Glutamatergic neuron (in vitro differentiated cells): ENCODE results near the gene EIF4EBP2. TPM values are rescaled to one million over a fixed set of nuclear protein-coding genes. Genes with fewer than 3 reads are reported as not detected.

ENCODE experiments used
- DNase-seq: peaks from one replicate; pipeline ENCODE4 v3.0.0; 2022
- H3K27ac Mint-ChIP-seq: one replicate; pipeline ENCODE4 v1.8.0; 2020; ENCODE audit warnings: mild to moderate bottlenecking, mixed read lengths, inconsistent platforms; ENCODE audit not compliant: unreplicated experiment
- H3K27me3 Mint-ChIP-seq: one replicate; pipeline ENCODE4 v1.8.0; 2020; ENCODE audit warnings: mild to moderate bottlenecking, moderate library complexity, mixed read lengths, inconsistent platforms; ENCODE audit not compliant: unreplicated experiment
- H3K36me3 Mint-ChIP-seq: one replicate; pipeline ENCODE4 v1.8.0; 2020; ENCODE audit warnings: mild to moderate bottlenecking, mixed read lengths, inconsistent platforms; ENCODE audit not compliant: unreplicated experiment
- H3K4me1 Mint-ChIP-seq: one replicate; pipeline ENCODE4 v1.8.0; 2020; ENCODE audit warnings: mild to moderate bottlenecking, low read depth, mixed read lengths, inconsistent platforms; ENCODE audit not compliant: unreplicated experiment
- H3K4me3 Mint-ChIP-seq: one replicate; pipeline ENCODE4 v1.8.0; 2020; ENCODE audit warnings: mild to moderate bottlenecking, mixed read lengths, inconsistent platforms; ENCODE audit not compliant: unreplicated experiment
- H3K9me3 Mint-ChIP-seq: one replicate; pipeline ENCODE4 v1.8.0; 2020; ENCODE audit warnings: mild to moderate bottlenecking, moderate library complexity, mixed read lengths, inconsistent platforms; ENCODE audit not compliant: unreplicated experiment
- CTCF ChIP-seq: fragments of 200-600 bp; sonication (generic); IDR thresholded peaks from one replicate; pipeline ENCODE4 v1.5.0; 2021; ENCODE audit not compliant: partially characterized antibody, unreplicated experiment
- total RNA-seq: library from RNA; stranded (reverse); fragmentation: NEBNext Ultra II Directional; extraction: Animal tissue kit (Norgen Biotek cat#: 25700); gene quantifications from one replicate; pipeline ENCODE4 v1.2.1, GENCODE V29; 2021; ENCODE audit not compliant: unreplicated experiment

EIF4EBP2 gene
- total RNA-seq, 1 donor from 2014 or later = 130 TPM

- DNase-seq = no peak
- Mint-ChIP-seq H3K4me3 (no peak overlapping the region), H3K9me3 (peaks cover 2% of the 10 kb centered on the region), H3K36me3 (no peaks in the 10 kb centered on the region), H3K27me3 (peaks cover 5% of the 10 kb centered on the region), H3K4me1 (peaks cover 8% of the 10 kb centered on the region), H3K27ac (no peak overlapping the region)
- no peak for TF ChIP-seq CTCF
These were observed 34.4 kb upstream of the EIF4EBP2 start for GRCh38 chr10:70369498-70370018.

- no peak for TF ChIP-seq CTCF
- no peaks in the 10 kb centered on the region for H3K36me3 Mint-ChIP-seq
- DNase-seq = no peak
- H3K27me3 Mint-ChIP-seq = peaks cover 3% of the 10 kb centered on the region
- H3K4me1 Mint-ChIP-seq = peaks cover 6% of the 10 kb centered on the region
- H3K27ac Mint-ChIP-seq = no peak overlapping the region
- no peak overlapping the region for H3K4me3 Mint-ChIP-seq
- H3K9me3 Mint-ChIP-seq = no peaks in the 10 kb centered on the region
These were observed 33.2 kb upstream of the EIF4EBP2 start for GRCh38 chr10:70370766-70371165.

GRCh38 chr10:70371846-70372245, 32.1 kb upstream of the EIF4EBP2 start:
- no peaks in the 10 kb centered on the region for H3K36me3 Mint-ChIP-seq
- H3K27ac Mint-ChIP-seq = no peak overlapping the region
- DNase-seq = no peak
- no peak overlapping the region for H3K4me3 Mint-ChIP-seq
- no peak for TF ChIP-seq CTCF
- H3K9me3 Mint-ChIP-seq = no peaks in the 10 kb centered on the region
- H3K4me1 Mint-ChIP-seq = peaks cover 6% of the 10 kb centered on the region
- peaks cover 3% of the 10 kb centered on the region for H3K27me3 Mint-ChIP-seq

GRCh38 chr10:70374775-70375614, 28.9 kb upstream of the EIF4EBP2 start:
- H3K27me3 Mint-ChIP-seq = peaks cover 5% of the 10 kb centered on the region
- no peaks in the 10 kb centered on the region for H3K36me3 Mint-ChIP-seq
- no peak overlapping the region for H3K4me3 Mint-ChIP-seq
- no peak for TF ChIP-seq CTCF
- H3K9me3 Mint-ChIP-seq = peaks cover 3% of the 10 kb centered on the region
- no peak overlapping the region for H3K27ac Mint-ChIP-seq
- peaks cover 6% of the 10 kb centered on the region for H3K4me1 Mint-ChIP-seq
- DNase-seq = no peak
